Tibial nerve (tissue), 4 donors: Measurements from ENCODE around the gene FNDC3A. TPM values are rescaled to one million over a fixed set of nuclear protein-coding genes. Genes with fewer than 3 reads are reported as not detected.
"Not testable (repeated sequence)": the region's sequence is repeated elsewhere in the genome, so short reads cannot be mapped to it uniquely, and the experiment has no call there.

Experiments used
- DNase-seq, 2 donors: peaks; one replicate each; pipeline ENCODE4 v3.0.0-alpha.2; 2019; ENCODE audit warnings: low spot score in 2 of 2
- H3K27ac ChIP-seq, 4 donors: fragments of 200-600 bp; sonication (generic) in 3 of 4; one replicate each; pipeline ENCODE4 v1.5.1; 2017 to 2019; ENCODE audit warnings: mild to moderate bottlenecking in 1 of 4
- H3K27me3 ChIP-seq, 2 donors: fragments of 200-600 bp; sonication (generic) in 1 of 2; one replicate each; pipeline versions ENCODE4 v1.5.1 to v1.6.0; 2017 to 2019
- H3K36me3 ChIP-seq, 3 donors: fragments of 200-600 bp; sonication (generic); one replicate each; pipeline ENCODE4 v1.5.1; 2018 to 2019
- H3K4me1 ChIP-seq, 4 donors: fragments of 200-600 bp; sonication (generic) in 3 of 4; one replicate each; pipeline ENCODE4 v1.5.1; 2017 to 2019
- H3K4me3 ChIP-seq, 4 donors: fragments of 200-600 bp; sonication (generic) in 3 of 4; one replicate each; pipeline ENCODE4 v1.5.1; 2017 to 2019; ENCODE audit warnings: mild to moderate bottlenecking in 1 of 4, moderate library complexity in 1 of 4
- H3K9me3 ChIP-seq, 4 donors: fragments of 200-600 bp; sonication (generic) in 3 of 4; one replicate each; pipeline ENCODE4 v1.5.1; 2017 to 2019
- EP300 ChIP-seq, 2 donors: sonication (generic); formaldehyde crosslinking; IDR thresholded peaks; one replicate each; pipeline ENCODE4 v1.6.1; 2017; ENCODE audit warnings: antibody characterized with exemption in 2 of 2, mild to moderate bottlenecking in 1 of 2
- POLR2A ChIP-seq, 2 donors: fragments of 450-650 bp; IDR thresholded peaks; one replicate each; pipeline ENCODE4 v1.6.1; 2017; ENCODE audit warnings: antibody characterized with exemption in 2 of 2, mild to moderate bottlenecking in 2 of 2, moderate library complexity in 2 of 2
- WGBS, 2 donors: methylation state at CpG; one replicate each; pipeline ENCODE4 v1.1.5; 2018; 5-methylcytosine and 5-hydroxymethylcytosine counted together
- total RNA-seq, 4 donors: library from RNA; depleted of rRNA; stranded (reverse); fragments of >200 nt; gene quantifications; one replicate each; pipeline ENCODE4 v1.1.0, GENCODE V29; 2016
- TF ChIP-seq, protein P1 (sequence below), 5 experiments: fragments of 200-600 bp in 3 of 5; fragments of 450-650 bp in 2 of 5; sonication (generic) in 3 of 5; IDR thresholded peaks; one replicate each; pipeline ENCODE4 v1.5.1; 2016 to 2019; ENCODE audit warnings: antibody characterized with exemption in 5 of 5, mild to moderate bottlenecking in 3 of 5, moderate library complexity in 2 of 5

FNDC3A gene
- total RNA-seq, 4 donors from 2014 or later = 38.2 to 57.7 (median 47.0) TPM

DNA sequence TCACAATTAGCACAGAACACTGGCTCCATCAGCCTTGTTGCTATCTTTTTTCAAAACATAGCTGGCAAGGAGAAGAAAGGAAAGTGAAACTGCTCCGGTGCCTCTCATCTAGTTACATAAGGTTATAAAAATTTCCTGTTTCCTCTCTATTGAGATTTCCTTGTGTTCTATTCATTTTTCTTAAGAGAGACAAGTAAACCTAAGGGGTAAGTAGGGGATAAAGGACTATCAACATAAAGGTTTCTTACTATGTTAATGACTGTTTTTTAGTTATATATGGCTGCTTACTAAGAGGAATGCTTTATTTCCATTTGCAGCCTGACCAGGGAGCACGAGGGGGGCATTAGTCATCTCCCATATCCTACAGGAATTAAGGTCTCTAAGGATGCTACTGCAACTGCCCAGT, 171.2 kb downstream of the FNDC3A start:
- H3K27ac ChIP-seq = peak overlapping the region in 3 of 4 donors; percentile 22 to 45 (median 30)
- WGBS, 2 donors = 41 to 43% methylated on average over 2 of the region's 2 CpGs
- no peak for TF ChIP-seq EP300 (IDR thresholded peaks at IDR 0.05)
- TF ChIP-seq, protein P1, sequence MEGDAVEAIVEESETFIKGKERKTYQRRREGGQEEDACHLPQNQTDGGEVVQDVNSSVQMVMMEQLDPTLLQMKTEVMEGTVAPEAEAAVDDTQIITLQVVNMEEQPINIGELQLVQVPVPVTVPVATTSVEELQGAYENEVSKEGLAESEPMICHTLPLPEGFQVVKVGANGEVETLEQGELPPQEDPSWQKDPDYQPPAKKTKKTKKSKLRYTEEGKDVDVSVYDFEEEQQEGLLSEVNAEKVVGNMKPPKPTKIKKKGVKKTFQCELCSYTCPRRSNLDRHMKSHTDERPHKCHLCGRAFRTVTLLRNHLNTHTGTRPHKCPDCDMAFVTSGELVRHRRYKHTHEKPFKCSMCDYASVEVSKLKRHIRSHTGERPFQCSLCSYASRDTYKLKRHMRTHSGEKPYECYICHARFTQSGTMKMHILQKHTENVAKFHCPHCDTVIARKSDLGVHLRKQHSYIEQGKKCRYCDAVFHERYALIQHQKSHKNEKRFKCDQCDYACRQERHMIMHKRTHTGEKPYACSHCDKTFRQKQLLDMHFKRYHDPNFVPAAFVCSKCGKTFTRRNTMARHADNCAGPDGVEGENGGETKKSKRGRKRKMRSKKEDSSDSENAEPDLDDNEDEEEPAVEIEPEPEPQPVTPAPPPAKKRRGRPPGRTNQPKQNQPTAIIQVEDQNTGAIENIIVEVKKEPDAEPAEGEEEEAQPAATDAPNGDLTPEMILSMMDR (IDR thresholded peaks at IDR 0.05) = no peak
- no peak for TF ChIP-seq POLR2A (IDR thresholded peaks at IDR 0.05)
- no peak overlapping the region for H3K4me3 ChIP-seq
- peaks cover 0 to 19% (median 3%) of the 10 kb centered on the region in 4 donors for H3K9me3 ChIP-seq
- H3K36me3 ChIP-seq = peaks cover 0 to 82% (median 7%) of the 10 kb centered on the region in 3 donors
- no peaks in the 10 kb centered on the region for H3K4me1 ChIP-seq
- H3K27me3 ChIP-seq = no peaks in the 10 kb centered on the region
- no peak for DNase-seq

DNA sequence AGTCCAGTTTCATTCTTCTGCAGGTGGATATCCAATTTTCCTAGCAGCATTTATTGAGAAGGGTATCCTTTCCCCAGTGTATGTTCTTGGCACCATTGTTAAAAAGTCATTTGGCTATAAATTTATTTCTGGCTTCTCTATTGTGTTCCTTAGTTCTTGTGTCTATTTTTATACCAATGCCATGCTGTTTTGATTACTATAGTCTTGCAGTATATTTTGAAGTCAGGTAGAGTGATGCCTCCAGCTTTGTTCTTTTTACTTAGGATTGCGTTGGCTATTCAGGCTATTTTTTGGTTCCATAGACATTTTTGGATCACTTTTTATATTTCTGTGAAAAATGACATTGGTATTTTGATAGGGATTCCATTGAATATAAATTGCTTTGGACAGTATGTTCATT, 172.7 kb downstream of the FNDC3A start:
- TF ChIP-seq POLR2A (IDR thresholded peaks at IDR 0.05) = no peak
- TF ChIP-seq, protein P1 (IDR thresholded peaks at IDR 0.05) = no peak
- no peak for TF ChIP-seq EP300 (IDR thresholded peaks at IDR 0.05)
- 94 to 100% methylated on average over 1 of the region's 1 CpG for WGBS, 2 donors

DNA sequence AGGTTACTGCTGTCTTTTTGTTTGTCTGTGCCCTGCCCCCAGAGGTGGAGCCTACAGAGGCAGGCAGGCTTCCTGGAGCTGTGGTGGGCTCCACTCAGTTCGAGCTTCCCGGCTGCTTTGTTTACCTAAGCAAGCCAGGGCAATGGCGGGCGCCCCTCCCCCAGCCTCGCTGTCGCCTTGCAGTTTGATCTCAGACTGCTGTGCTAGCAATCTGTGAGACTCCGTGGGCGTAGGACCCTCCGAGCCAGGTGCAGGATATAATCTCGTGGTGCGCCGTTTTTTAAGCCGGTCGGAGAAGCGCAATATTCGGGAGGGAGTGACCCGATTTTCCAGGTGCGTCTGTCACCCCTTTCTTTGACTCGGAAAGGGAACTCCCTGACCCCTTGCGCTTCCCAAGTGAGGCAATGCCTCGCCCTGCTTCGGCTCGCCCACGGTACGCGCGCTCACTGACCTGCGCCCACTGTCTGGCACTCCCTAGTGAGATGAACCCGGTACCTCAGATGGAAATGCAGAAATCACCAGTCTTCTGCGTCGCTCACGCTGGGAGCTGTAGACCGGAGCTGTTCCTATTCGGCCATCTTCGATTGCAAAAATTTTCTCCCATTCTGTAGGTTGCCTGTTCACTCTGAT, 182.4 kb downstream of the FNDC3A start:
- not testable (repeated sequence) for H3K4me1 ChIP-seq, H3K27ac ChIP-seq, DNase-seq, H3K4me3 ChIP-seq, H3K9me3 ChIP-seq, H3K27me3 ChIP-seq
- peaks cover 0 to 19% (median 2%) of the 10 kb centered on the region in 3 donors for H3K36me3 ChIP-seq
- WGBS, 2 donors = 94 to 98% methylated on average over 24 to 35 of the region's 35 CpGs

More for the DNA sequence above, 172.7 kb downstream of the FNDC3A start:
- Histone ChIP-seq H3K9me3 (peaks cover 0 to 19% (median 3%) of the 10 kb centered on the region in 4 donors), H3K27ac (no peak overlapping the region), H3K4me3 (no peak overlapping the region), H3K27me3 (no peaks in the 10 kb centered on the region), H3K36me3 (peaks cover 0 to 79% (median 7%) of the 10 kb centered on the region in 3 donors), H3K4me1 (no peaks in the 10 kb centered on the region)
- no peak for DNase-seq

DNA sequence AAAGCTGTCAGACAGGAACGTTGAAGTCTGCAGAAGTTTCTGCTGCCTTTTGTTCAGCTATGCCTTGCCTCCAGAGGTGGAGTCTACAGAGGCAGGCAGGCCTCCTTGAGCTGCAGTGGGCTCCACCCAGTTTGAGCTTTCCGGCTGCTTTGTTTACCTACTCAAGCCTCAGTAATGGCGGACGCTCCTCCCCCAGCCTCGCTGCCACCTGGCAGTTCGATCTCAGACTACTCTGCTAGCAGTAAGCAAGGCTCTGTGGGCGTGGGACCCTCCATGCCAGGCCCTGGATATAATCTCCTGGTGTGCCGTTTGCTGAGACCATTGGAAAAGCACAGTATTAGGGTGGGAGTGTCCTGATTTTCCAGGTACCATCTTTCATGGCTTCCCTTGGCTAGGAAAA, 187.4 kb downstream of the FNDC3A start:
- peaks cover 0 to 61% (median 13%) of the 10 kb centered on the region in 3 donors for H3K36me3 ChIP-seq
- 93 to 97% methylated on average over 8 of the region's 8 CpGs for WGBS, 2 donors
- H3K4me1 ChIP-seq = not testable (repeated sequence)

DNA sequence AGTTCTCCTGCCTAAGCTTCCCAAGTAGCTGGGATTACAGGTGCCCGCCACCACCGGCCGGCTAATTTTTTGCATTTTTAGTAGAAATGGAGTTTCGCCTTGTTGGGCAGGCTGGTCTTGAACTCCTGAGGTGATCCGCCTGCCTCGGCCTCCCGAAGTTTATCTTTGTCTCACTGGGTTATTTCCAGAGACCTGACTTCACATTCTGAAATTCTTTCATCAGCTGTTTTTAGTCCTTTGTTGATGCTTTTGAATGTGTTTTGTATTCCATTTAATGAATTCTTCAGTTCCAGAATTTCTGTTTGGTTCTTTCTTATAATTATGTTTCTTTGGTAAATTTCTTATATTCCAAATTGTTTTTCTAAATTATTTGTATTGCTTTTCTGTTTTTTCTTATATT, 189.0 kb downstream of the FNDC3A start:
- Histone ChIP-seq H3K4me3 (no peak overlapping the region), H3K36me3 (peaks cover 0 to 71% (median 13%) of the 10 kb centered on the region in 3 donors), H3K27ac (no peak overlapping the region), H3K4me1 (no peaks in the 10 kb centered on the region), H3K27me3 (no peaks in the 10 kb centered on the region), H3K9me3 (peaks cover 0 to 23% (median 3%) of the 10 kb centered on the region in 4 donors)
- no peak for TF ChIP-seq POLR2A (IDR thresholded peaks at IDR 0.05)
- TF ChIP-seq, protein P1 (IDR thresholded peaks at IDR 0.05) = no peak
- TF ChIP-seq EP300 (IDR thresholded peaks at IDR 0.05) = no peak
- 98% methylated on average over 7 of the region's 7 CpGs for WGBS, 2 donors
- DNase-seq = no peak

More for the DNA sequence above, 187.4 kb downstream of the FNDC3A start:
- DNase-seq, H3K27ac ChIP-seq, H3K4me3 ChIP-seq, H3K27me3 ChIP-seq: not testable (repeated sequence)
- H3K9me3 ChIP-seq = peaks cover 0 to 23% (median 3%) of the 10 kb centered on the region in 4 donors

DNA sequence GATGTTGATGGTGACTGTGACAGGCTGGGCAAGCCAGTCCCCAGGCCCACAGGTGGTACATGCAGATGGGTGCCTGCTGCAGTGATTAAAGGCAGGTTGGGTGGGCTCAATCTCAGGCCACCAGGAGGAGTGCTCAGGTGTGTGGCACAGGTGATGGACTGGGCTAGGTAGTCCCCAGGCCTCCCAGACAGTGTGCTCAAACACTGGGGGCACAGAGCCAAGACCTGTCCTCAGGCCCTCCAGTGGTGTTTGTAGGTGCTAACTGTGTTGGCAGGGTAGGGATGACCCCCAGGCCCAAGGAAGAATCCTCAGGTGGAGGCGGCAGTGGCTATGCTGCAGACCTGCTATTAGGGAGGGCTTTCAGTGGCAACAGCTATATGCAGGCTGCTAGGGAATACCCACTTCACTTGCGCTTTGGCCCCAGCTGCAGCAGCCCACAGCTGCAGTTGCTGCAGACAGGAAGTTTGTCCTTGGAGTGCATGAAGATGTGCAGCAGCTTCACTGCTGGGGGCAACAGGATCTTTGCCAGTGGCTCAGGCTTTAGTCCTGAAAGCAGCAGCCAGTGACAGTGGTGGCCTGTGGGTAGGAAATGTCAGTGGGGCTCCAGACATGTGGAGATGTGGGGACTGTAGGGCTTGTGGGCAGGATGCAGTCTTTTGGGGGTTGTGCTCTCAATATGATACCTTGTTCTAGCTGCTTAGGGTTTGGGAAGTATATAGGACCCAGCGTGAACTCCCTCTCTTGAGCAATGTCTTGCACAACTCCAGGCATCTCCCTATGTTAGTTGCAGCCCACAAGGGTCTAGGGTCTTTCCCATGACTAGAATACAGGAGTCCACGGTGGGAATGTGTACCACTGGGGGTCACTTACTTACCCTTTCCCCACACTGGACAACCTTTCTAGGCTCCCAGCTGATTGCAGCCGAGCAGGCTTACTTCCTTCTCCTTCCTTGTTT, 190.4 kb downstream of the FNDC3A start:
- Histone ChIP-seq H3K9me3 (peaks cover 0 to 23% (median 3%) of the 10 kb centered on the region in 4 donors), H3K4me1 (no peaks in the 10 kb centered on the region), H3K27me3 (no peaks in the 10 kb centered on the region), H3K27ac (no peak overlapping the region), H3K36me3 (peaks cover 0 to 72% (median 13%) of the 10 kb centered on the region in 3 donors), H3K4me3 (no peak overlapping the region)
- no peak for DNase-seq
- TF ChIP-seq EP300 (IDR thresholded peaks at IDR 0.05) = no peak
- no peak for TF ChIP-seq POLR2A (IDR thresholded peaks at IDR 0.05)
- TF ChIP-seq, protein P1 (IDR thresholded peaks at IDR 0.05) = no peak
- 92 to 96% methylated on average over 5 of the region's 5 CpGs for WGBS, 2 donors
